Astrocyte (in vitro differentiated cells and primary cell): ENCODE measurements around the gene SAG.

Experiments used
- EZH2 ChIP-seq: IDR thresholded peaks from 2 replicates; pipeline ENCODE4 v1.6.1; 2012; ENCODE audit warnings: mild to moderate bottlenecking, low read length, inconsistent platforms; ENCODE audit not compliant: insufficient read depth
- TF ChIP-seq, protein P1 (sequence below): IDR thresholded peaks from 2 replicates; pipeline ENCODE4 v1.5.1; 2011; ENCODE audit warnings: low read depth, mild to moderate bottlenecking, inconsistent platforms, low read length, moderate library complexity; ENCODE audit not compliant: insufficient read depth

- TF ChIP-seq, protein P1, sequence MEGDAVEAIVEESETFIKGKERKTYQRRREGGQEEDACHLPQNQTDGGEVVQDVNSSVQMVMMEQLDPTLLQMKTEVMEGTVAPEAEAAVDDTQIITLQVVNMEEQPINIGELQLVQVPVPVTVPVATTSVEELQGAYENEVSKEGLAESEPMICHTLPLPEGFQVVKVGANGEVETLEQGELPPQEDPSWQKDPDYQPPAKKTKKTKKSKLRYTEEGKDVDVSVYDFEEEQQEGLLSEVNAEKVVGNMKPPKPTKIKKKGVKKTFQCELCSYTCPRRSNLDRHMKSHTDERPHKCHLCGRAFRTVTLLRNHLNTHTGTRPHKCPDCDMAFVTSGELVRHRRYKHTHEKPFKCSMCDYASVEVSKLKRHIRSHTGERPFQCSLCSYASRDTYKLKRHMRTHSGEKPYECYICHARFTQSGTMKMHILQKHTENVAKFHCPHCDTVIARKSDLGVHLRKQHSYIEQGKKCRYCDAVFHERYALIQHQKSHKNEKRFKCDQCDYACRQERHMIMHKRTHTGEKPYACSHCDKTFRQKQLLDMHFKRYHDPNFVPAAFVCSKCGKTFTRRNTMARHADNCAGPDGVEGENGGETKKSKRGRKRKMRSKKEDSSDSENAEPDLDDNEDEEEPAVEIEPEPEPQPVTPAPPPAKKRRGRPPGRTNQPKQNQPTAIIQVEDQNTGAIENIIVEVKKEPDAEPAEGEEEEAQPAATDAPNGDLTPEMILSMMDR, result no peak
- TF ChIP-seq EZH2, result no peak
Measured at GRCh38 chr2:233261819-233262555, 45.6 kb upstream of the SAG start.
